IPS-18a (cell line): Measurements from ENCODE around the gene ROCK2.
A peak's percentile ranks its signal among the peaks of the same experiment; 100 is the strongest.

Source experiments
- H3K27ac ChIP-seq: one replicate; pipeline ENCODE4 v1.5.1; 2013; ENCODE audit warnings: low read length
- H3K27me3 ChIP-seq: one replicate; pipeline ENCODE4 v1.6.1; 2013; ENCODE audit warnings: mild to moderate bottlenecking, low read length; ENCODE audit not compliant: control insufficient read depth, insufficient read depth
- H3K36me3 ChIP-seq: one replicate; pipeline ENCODE4 v1.6.1; 2013; ENCODE audit warnings: low read depth, low read length; ENCODE audit not compliant: control insufficient read depth
- H3K4me1 ChIP-seq: one replicate; pipeline ENCODE4 v1.6.1; 2013; ENCODE audit warnings: low read depth, low read length; ENCODE audit not compliant: control insufficient read depth
- H3K4me3 ChIP-seq: one replicate; pipeline ENCODE4 v1.5.1; 2013; ENCODE audit warnings: low read length
- H3K9ac ChIP-seq: one replicate; pipeline ENCODE4 v1.6.1; 2013; ENCODE audit warnings: mild to moderate bottlenecking, low read length, moderate library complexity
- H3K9me3 ChIP-seq: one replicate; pipeline ENCODE4 v1.6.1; 2013; ENCODE audit warnings: low read depth, low read length; ENCODE audit not compliant: control insufficient read depth

Gene ROCK2

GRCh38 chr2:11344342-11344955, at the start of gene ROCK2:
Gene ROCK2, minus strand, starts transcription at chr2:11344636. Its CDS starts 500 bp downstream, at chr2:11344136.
- Histone ChIP-seq H3K27me3 (peaks cover 6% of the 10 kb centered on the region), H3K36me3 (no peaks in the 10 kb centered on the region), H3K27ac (peak within 1 kb of the TSS; percentile 73), H3K4me1 (peaks cover 26% of the 10 kb centered on the region), H3K9ac (peak within 1 kb of the TSS; percentile 88), H3K9me3 (no peaks in the 10 kb centered on the region), H3K4me3 (peak within 1 kb of the TSS; percentile 78)

- Histone ChIP-seq H3K27ac (no peak overlapping the region), H3K4me3 (no peak overlapping the region), H3K9ac (no peak overlapping the region), H3K27me3 (no peaks in the 10 kb centered on the region), H3K4me1 (peaks cover 25% of the 10 kb centered on the region), H3K36me3 (no peaks in the 10 kb centered on the region), H3K9me3 (no peaks in the 10 kb centered on the region)
These were observed 49.3 kb upstream of the ROCK2 start for GRCh38 chr2:11393711-11394236.

- H3K36me3 ChIP-seq: no peaks in the 10 kb centered on the region
- no peak overlapping the region for H3K4me3 ChIP-seq
- no peak overlapping the region for H3K27ac ChIP-seq
- H3K27me3 ChIP-seq: no peaks in the 10 kb centered on the region
- no peaks in the 10 kb centered on the region for H3K9me3 ChIP-seq
- peaks cover 31% of the 10 kb centered on the region for H3K4me1 ChIP-seq
- H3K9ac ChIP-seq: peak overlapping the region; percentile 42
These were observed 47.5 kb upstream of the ROCK2 start for GRCh38 chr2:11391942-11392266.

- Histone ChIP-seq H3K9ac (no peak overlapping the region), H3K36me3 (no peaks in the 10 kb centered on the region), H3K9me3 (no peaks in the 10 kb centered on the region), H3K4me1 (peaks cover 31% of the 10 kb centered on the region), H3K4me3 (no peak overlapping the region), H3K27me3 (no peaks in the 10 kb centered on the region), H3K27ac (no peak overlapping the region)
These were observed 45.9 kb upstream of the ROCK2 start for GRCh38 chr2:11390399-11390658.

- Histone ChIP-seq H3K27ac (no peak overlapping the region), H3K36me3 (no peaks in the 10 kb centered on the region), H3K27me3 (no peaks in the 10 kb centered on the region), H3K9me3 (no peaks in the 10 kb centered on the region), H3K9ac (no peak overlapping the region), H3K4me3 (no peak overlapping the region), H3K4me1 (peaks cover 31% of the 10 kb centered on the region)
These were observed 45.3 kb upstream of the ROCK2 start for GRCh38 chr2:11389551-11390398.

- Histone ChIP-seq H3K4me1 (peaks cover 31% of the 10 kb centered on the region), H3K4me3 (no peak overlapping the region), H3K36me3 (no peaks in the 10 kb centered on the region), H3K27ac (peak overlapping the region; percentile 18), H3K9me3 (no peaks in the 10 kb centered on the region), H3K9ac (no peak overlapping the region), H3K27me3 (no peaks in the 10 kb centered on the region)
These were observed 44.6 kb upstream of the ROCK2 start for GRCh38 chr2:11389052-11389420.

- Histone ChIP-seq H3K36me3 (no peaks in the 10 kb centered on the region), H3K27me3 (no peaks in the 10 kb centered on the region), H3K9me3 (no peaks in the 10 kb centered on the region), H3K9ac (no peak overlapping the region), H3K27ac (peak overlapping the region; percentile 18), H3K4me3 (no peak overlapping the region), H3K4me1 (peaks cover 26% of the 10 kb centered on the region)
These were observed 44.0 kb upstream of the ROCK2 start for GRCh38 chr2:11388262-11389051.

- H3K4me3 ChIP-seq: no peak overlapping the region
- H3K9me3 ChIP-seq: no peaks in the 10 kb centered on the region
- no peaks in the 10 kb centered on the region for H3K27me3 ChIP-seq
- no peak overlapping the region for H3K9ac ChIP-seq
- H3K36me3 ChIP-seq: no peaks in the 10 kb centered on the region
- H3K27ac ChIP-seq: no peak overlapping the region
- H3K4me1 ChIP-seq: peaks cover 23% of the 10 kb centered on the region
These were observed 43.4 kb upstream of the ROCK2 start for GRCh38 chr2:11387843-11388242.

- no peaks in the 10 kb centered on the region for H3K36me3 ChIP-seq
- no peaks in the 10 kb centered on the region for H3K27me3 ChIP-seq
- no peak overlapping the region for H3K4me3 ChIP-seq
- H3K9me3 ChIP-seq: no peaks in the 10 kb centered on the region
- H3K9ac ChIP-seq: no peak overlapping the region
- H3K27ac ChIP-seq: no peak overlapping the region
- H3K4me1 ChIP-seq: peaks cover 22% of the 10 kb centered on the region
These were observed 42.6 kb upstream of the ROCK2 start for GRCh38 chr2:11387100-11387390.

GRCh38 chr2:11385847-11386246, 41.4 kb upstream of the ROCK2 start:
- H3K27ac ChIP-seq: no peak overlapping the region
- peaks cover 18% of the 10 kb centered on the region for H3K4me1 ChIP-seq
- no peaks in the 10 kb centered on the region for H3K27me3 ChIP-seq
- no peak overlapping the region for H3K4me3 ChIP-seq
- no peaks in the 10 kb centered on the region for H3K36me3 ChIP-seq
- no peak overlapping the region for H3K9ac ChIP-seq
- H3K9me3 ChIP-seq: no peaks in the 10 kb centered on the region

GRCh38 chr2:11385216-11385615, 40.8 kb upstream of the ROCK2 start:
- Histone ChIP-seq H3K27me3 (no peaks in the 10 kb centered on the region), H3K27ac (no peak overlapping the region), H3K9ac (no peak overlapping the region), H3K9me3 (no peaks in the 10 kb centered on the region), H3K36me3 (no peaks in the 10 kb centered on the region), H3K4me1 (peaks cover 18% of the 10 kb centered on the region), H3K4me3 (no peak overlapping the region)
